ENCODE data around the gene TIAM1.

TIAM1 gene

GRCh38 chr21:31308584-31308983 is 35.5 kb downstream of the TIAM1 start:
- Histone ChIP-seq H3K27ac (ENCODE audit: low read depth, low read length) (no peak overlapping the region), H3K9me3 (ENCODE audit: control insufficient read depth in 1 of 2, low read length in 2 of 2) (no peaks in the 10 kb centered on the region), H3K36me3 (ENCODE audit: control insufficient read depth in 1 of 2, insufficient read depth in 2 of 2, low read length in 2 of 2) (no peaks in the 10 kb centered on the region), H3K4me1 (ENCODE audit: control insufficient read depth in 1 of 2, insufficient read depth in 2 of 2, low read length in 2 of 2) (no peaks in the 10 kb centered on the region), H3K27me3 (ENCODE audit: control insufficient read depth in 1 of 2, insufficient read depth in 2 of 2, low read length in 2 of 2) (no peaks in the 10 kb centered on the region), H3K9ac (ENCODE audit: low read depth in 1 of 2, low read length in 2 of 2) (no peak overlapping the region), H3K4me3 (ENCODE audit: low read depth in 1 of 2, low read length in 2 of 2) (no peak overlapping the region)

GRCh38 chr21:31305888-31306287 is 38.2 kb downstream of the TIAM1 start:
- no peak overlapping the region for H3K27ac ChIP-seq (ENCODE audit: low read depth, low read length)
- no peaks in the 10 kb centered on the region for H3K9me3 ChIP-seq (ENCODE audit: control insufficient read depth in 1 of 2, low read length in 2 of 2)
- no peak overlapping the region for H3K4me3 ChIP-seq (ENCODE audit: low read depth in 1 of 2, low read length in 2 of 2)
- H3K4me1 ChIP-seq (ENCODE audit: control insufficient read depth in 1 of 2, insufficient read depth in 2 of 2, low read length in 2 of 2), result no peaks in the 10 kb centered on the region
- no peaks in the 10 kb centered on the region for H3K36me3 ChIP-seq (ENCODE audit: control insufficient read depth in 1 of 2, insufficient read depth in 2 of 2, low read length in 2 of 2)
- H3K27me3 ChIP-seq (ENCODE audit: control insufficient read depth in 1 of 2, insufficient read depth in 2 of 2, low read length in 2 of 2), result no peaks in the 10 kb centered on the region
- H3K9ac ChIP-seq (ENCODE audit: low read depth in 1 of 2, low read length in 2 of 2), result no peak overlapping the region

DNA sequence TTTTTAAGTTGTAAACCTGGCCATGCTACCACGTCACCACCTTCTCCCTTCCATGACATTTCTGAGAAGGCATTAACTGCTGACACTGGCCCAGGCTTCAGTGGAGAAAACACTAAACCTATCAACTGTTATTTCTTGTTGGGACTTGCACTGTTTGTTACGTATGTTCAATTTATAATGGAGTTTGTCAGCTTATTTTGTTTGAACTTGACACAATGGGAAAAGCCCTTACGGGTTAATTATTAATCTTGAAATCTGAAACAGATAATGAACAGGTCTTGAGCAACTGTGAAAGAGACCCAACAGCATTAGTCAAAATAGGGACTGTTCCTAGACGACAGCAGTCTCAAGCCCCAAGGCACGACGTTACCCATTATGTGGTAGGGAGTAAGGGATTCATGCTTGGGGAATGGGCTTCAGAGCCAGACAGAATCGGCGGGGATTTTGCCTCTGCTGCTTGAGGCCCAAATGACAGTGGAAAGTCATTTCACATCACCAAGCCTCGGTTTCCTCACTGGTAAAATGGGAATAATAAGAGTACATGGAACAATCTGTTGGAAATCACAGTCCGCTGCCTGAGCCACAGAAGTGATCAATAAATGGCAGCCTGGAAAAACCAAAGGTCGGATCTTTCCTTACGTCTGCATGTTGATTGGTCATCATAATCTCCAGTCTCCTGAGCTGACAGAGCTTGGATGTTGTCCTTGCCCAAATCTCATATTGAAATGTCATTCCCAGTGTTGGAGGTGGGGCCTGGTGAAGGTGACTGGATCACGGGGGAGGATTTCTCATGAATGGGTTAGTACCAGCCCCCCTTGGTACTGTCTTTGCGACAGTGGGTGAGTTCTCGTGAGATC is 44.5 kb downstream of the TIAM1 start:
- no peak overlapping the region for H3K27ac ChIP-seq (ENCODE audit: low read depth, low read length)
- H3K36me3 ChIP-seq (ENCODE audit: control insufficient read depth in 1 of 2, insufficient read depth in 2 of 2, low read length in 2 of 2), result no peaks in the 10 kb centered on the region
- H3K27me3 ChIP-seq (ENCODE audit: control insufficient read depth in 1 of 2, insufficient read depth in 2 of 2, low read length in 2 of 2), result no peaks in the 10 kb centered on the region
- H3K4me1 ChIP-seq (ENCODE audit: control insufficient read depth in 1 of 2, insufficient read depth in 2 of 2, low read length in 2 of 2), result peaks cover 19 to 20% of the 10 kb centered on the region in 2 donors
- H3K4me3 ChIP-seq (ENCODE audit: low read depth in 1 of 2, low read length in 2 of 2), result peak overlapping the region in 1 of 2 donors; percentile 13
- H3K9me3 ChIP-seq (ENCODE audit: control insufficient read depth in 1 of 2, low read length in 2 of 2), result no peaks in the 10 kb centered on the region
- no peak overlapping the region for H3K9ac ChIP-seq (ENCODE audit: low read depth in 1 of 2, low read length in 2 of 2)

GRCh38 chr21:31298618-31299269 is 45.3 kb downstream of the TIAM1 start:
- Histone ChIP-seq H3K36me3 (ENCODE audit: control insufficient read depth in 1 of 2, insufficient read depth in 2 of 2, low read length in 2 of 2) (no peaks in the 10 kb centered on the region), H3K4me1 (ENCODE audit: control insufficient read depth in 1 of 2, insufficient read depth in 2 of 2, low read length in 2 of 2) (peaks cover 19 to 20% of the 10 kb centered on the region in 2 donors), H3K27ac (ENCODE audit: low read depth, low read length) (no peak overlapping the region), H3K9ac (ENCODE audit: low read depth in 1 of 2, low read length in 2 of 2) (no peak overlapping the region), H3K4me3 (ENCODE audit: low read depth in 1 of 2, low read length in 2 of 2) (peak overlapping the region in 1 of 2 donors; percentile 13), H3K27me3 (ENCODE audit: control insufficient read depth in 1 of 2, insufficient read depth in 2 of 2, low read length in 2 of 2) (no peaks in the 10 kb centered on the region), H3K9me3 (ENCODE audit: control insufficient read depth in 1 of 2, low read length in 2 of 2) (no peaks in the 10 kb centered on the region)

- no peak overlapping the region for H3K9ac ChIP-seq (ENCODE audit: low read depth in 1 of 2, low read length in 2 of 2)
- no peak overlapping the region for H3K4me3 ChIP-seq (ENCODE audit: low read depth in 1 of 2, low read length in 2 of 2)
- H3K27me3 ChIP-seq (ENCODE audit: control insufficient read depth in 1 of 2, insufficient read depth in 2 of 2, low read length in 2 of 2), result no peaks in the 10 kb centered on the region
- peaks cover 19 to 20% of the 10 kb centered on the region in 2 donors for H3K4me1 ChIP-seq (ENCODE audit: control insufficient read depth in 1 of 2, insufficient read depth in 2 of 2, low read length in 2 of 2)
- no peak overlapping the region for H3K27ac ChIP-seq (ENCODE audit: low read depth, low read length)
- no peaks in the 10 kb centered on the region for H3K9me3 ChIP-seq (ENCODE audit: control insufficient read depth in 1 of 2, low read length in 2 of 2)
- H3K36me3 ChIP-seq (ENCODE audit: control insufficient read depth in 1 of 2, insufficient read depth in 2 of 2, low read length in 2 of 2), result no peaks in the 10 kb centered on the region
Observed at GRCh38 chr21:31297806-31298205, 46.3 kb downstream of the TIAM1 start.

- no peaks in the 10 kb centered on the region for H3K27me3 ChIP-seq (ENCODE audit: control insufficient read depth in 1 of 2, insufficient read depth in 2 of 2, low read length in 2 of 2)
- no peaks in the 10 kb centered on the region for H3K9me3 ChIP-seq (ENCODE audit: control insufficient read depth in 1 of 2, low read length in 2 of 2)
- no peak overlapping the region for H3K27ac ChIP-seq (ENCODE audit: low read depth, low read length)
- H3K9ac ChIP-seq (ENCODE audit: low read depth in 1 of 2, low read length in 2 of 2), result no peak overlapping the region
- H3K4me1 ChIP-seq (ENCODE audit: control insufficient read depth in 1 of 2, insufficient read depth in 2 of 2, low read length in 2 of 2), result peaks cover 19 to 20% of the 10 kb centered on the region in 2 donors
- no peak overlapping the region for H3K4me3 ChIP-seq (ENCODE audit: low read depth in 1 of 2, low read length in 2 of 2)
- H3K36me3 ChIP-seq (ENCODE audit: control insufficient read depth in 1 of 2, insufficient read depth in 2 of 2, low read length in 2 of 2), result no peaks in the 10 kb centered on the region
Observed at GRCh38 chr21:31295676-31296075, 48.4 kb downstream of the TIAM1 start.

- H3K4me1 ChIP-seq (ENCODE audit: control insufficient read depth in 1 of 2, insufficient read depth in 2 of 2, low read length in 2 of 2), result peaks cover 17 to 19% of the 10 kb centered on the region in 2 donors
- H3K27me3 ChIP-seq (ENCODE audit: control insufficient read depth in 1 of 2, insufficient read depth in 2 of 2, low read length in 2 of 2), result no peaks in the 10 kb centered on the region
- H3K4me3 ChIP-seq (ENCODE audit: low read depth in 1 of 2, low read length in 2 of 2), result no peak overlapping the region
- H3K36me3 ChIP-seq (ENCODE audit: control insufficient read depth in 1 of 2, insufficient read depth in 2 of 2, low read length in 2 of 2), result no peaks in the 10 kb centered on the region
- H3K9me3 ChIP-seq (ENCODE audit: control insufficient read depth in 1 of 2, low read length in 2 of 2), result no peaks in the 10 kb centered on the region
- H3K9ac ChIP-seq (ENCODE audit: low read depth in 1 of 2, low read length in 2 of 2), result no peak overlapping the region
- H3K27ac ChIP-seq (ENCODE audit: low read depth, low read length), result no peak overlapping the region
Observed at GRCh38 chr21:31294691-31295090, 49.4 kb downstream of the TIAM1 start.

DNA sequence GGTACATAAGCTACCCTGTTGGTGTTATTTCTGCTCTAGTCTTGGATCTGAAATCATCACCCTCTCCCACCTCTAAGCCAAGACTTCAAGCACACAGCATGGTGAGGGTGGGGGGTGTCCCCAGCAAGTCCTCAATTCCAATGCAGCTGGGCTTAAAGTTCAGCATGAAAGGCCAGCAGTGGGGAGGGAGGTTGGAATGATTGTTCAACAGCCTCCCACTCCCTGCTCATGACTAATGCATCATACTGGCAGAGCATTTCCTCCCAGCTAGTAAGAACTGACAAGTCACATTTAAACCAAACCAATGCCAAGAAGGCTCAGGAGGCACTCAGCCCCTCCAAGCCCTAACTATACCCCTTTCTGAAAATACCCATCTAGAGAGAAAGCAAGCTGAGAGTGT is 50.1 kb downstream of the TIAM1 start:
- H3K9me3 ChIP-seq (ENCODE audit: control insufficient read depth in 1 of 2, low read length in 2 of 2), result no peaks in the 10 kb centered on the region
- no peak overlapping the region for H3K4me3 ChIP-seq (ENCODE audit: low read depth in 1 of 2, low read length in 2 of 2)
- H3K27me3 ChIP-seq (ENCODE audit: control insufficient read depth in 1 of 2, insufficient read depth in 2 of 2, low read length in 2 of 2), result no peaks in the 10 kb centered on the region
- no peaks in the 10 kb centered on the region for H3K36me3 ChIP-seq (ENCODE audit: control insufficient read depth in 1 of 2, insufficient read depth in 2 of 2, low read length in 2 of 2)
- no peak overlapping the region for H3K9ac ChIP-seq (ENCODE audit: low read depth in 1 of 2, low read length in 2 of 2)
- H3K27ac ChIP-seq (ENCODE audit: low read depth, low read length), result no peak overlapping the region
- peaks cover 11% of the 10 kb centered on the region in 2 donors for H3K4me1 ChIP-seq (ENCODE audit: control insufficient read depth in 1 of 2, insufficient read depth in 2 of 2, low read length in 2 of 2)

GRCh38 chr21:31290765-31291164 is 53.3 kb downstream of the TIAM1 start:
- no peaks in the 10 kb centered on the region for H3K36me3 ChIP-seq (ENCODE audit: control insufficient read depth in 1 of 2, insufficient read depth in 2 of 2, low read length in 2 of 2)
- H3K9ac ChIP-seq (ENCODE audit: low read depth in 1 of 2, low read length in 2 of 2), result no peak overlapping the region
- H3K27ac ChIP-seq (ENCODE audit: low read depth, low read length), result no peak overlapping the region
- no peaks in the 10 kb centered on the region for H3K4me1 ChIP-seq (ENCODE audit: control insufficient read depth in 1 of 2, insufficient read depth in 2 of 2, low read length in 2 of 2)
- H3K9me3 ChIP-seq (ENCODE audit: control insufficient read depth in 1 of 2, low read length in 2 of 2), result no peaks in the 10 kb centered on the region
- no peaks in the 10 kb centered on the region for H3K27me3 ChIP-seq (ENCODE audit: control insufficient read depth in 1 of 2, insufficient read depth in 2 of 2, low read length in 2 of 2)
- H3K4me3 ChIP-seq (ENCODE audit: low read depth in 1 of 2, low read length in 2 of 2), result no peak overlapping the region

DNA sequence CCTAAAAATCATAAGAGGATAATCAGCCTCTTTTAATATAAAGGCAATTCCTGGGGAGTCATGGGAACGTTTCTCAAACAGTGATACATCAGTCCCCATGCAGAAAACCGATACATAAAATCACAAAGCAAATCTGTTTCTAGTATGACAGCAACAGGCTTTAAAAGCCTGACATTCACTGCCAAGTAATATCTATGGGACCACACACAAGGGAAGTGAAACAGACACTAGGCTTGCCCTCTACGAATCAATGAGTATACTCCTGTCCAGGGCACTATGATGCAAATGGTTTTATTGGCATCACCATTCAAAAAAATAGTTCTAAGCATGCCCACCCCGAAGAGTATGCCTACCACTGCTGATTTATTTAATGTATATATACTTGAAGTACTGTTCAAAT is 54.4 kb downstream of the TIAM1 start:
- Histone ChIP-seq H3K27ac (ENCODE audit: low read depth, low read length) (no peak overlapping the region), H3K36me3 (ENCODE audit: control insufficient read depth in 1 of 2, insufficient read depth in 2 of 2, low read length in 2 of 2) (no peaks in the 10 kb centered on the region), H3K27me3 (ENCODE audit: control insufficient read depth in 1 of 2, insufficient read depth in 2 of 2, low read length in 2 of 2) (no peaks in the 10 kb centered on the region), H3K9me3 (ENCODE audit: control insufficient read depth in 1 of 2, low read length in 2 of 2) (no peaks in the 10 kb centered on the region), H3K9ac (ENCODE audit: low read depth in 1 of 2, low read length in 2 of 2) (no peak overlapping the region), H3K4me3 (ENCODE audit: low read depth in 1 of 2, low read length in 2 of 2) (no peak overlapping the region), H3K4me1 (ENCODE audit: control insufficient read depth in 1 of 2, insufficient read depth in 2 of 2, low read length in 2 of 2) (no peaks in the 10 kb centered on the region)

Measured in duodenal mucosa (tissue), 2 donors.